HG02884 (cell line): ENCODE measurements around the gene CEACAM3.

ENCODE experiments used
- ATAC-seq: cut with Tn5 transposase; IDR thresholded peaks from one replicate; pipeline ENCODE4 v1.9.1; 2021; ENCODE audit warnings: mild to moderate bottlenecking, moderate library complexity; ENCODE audit not compliant: unreplicated experiment

CEACAM3 gene

DNA sequence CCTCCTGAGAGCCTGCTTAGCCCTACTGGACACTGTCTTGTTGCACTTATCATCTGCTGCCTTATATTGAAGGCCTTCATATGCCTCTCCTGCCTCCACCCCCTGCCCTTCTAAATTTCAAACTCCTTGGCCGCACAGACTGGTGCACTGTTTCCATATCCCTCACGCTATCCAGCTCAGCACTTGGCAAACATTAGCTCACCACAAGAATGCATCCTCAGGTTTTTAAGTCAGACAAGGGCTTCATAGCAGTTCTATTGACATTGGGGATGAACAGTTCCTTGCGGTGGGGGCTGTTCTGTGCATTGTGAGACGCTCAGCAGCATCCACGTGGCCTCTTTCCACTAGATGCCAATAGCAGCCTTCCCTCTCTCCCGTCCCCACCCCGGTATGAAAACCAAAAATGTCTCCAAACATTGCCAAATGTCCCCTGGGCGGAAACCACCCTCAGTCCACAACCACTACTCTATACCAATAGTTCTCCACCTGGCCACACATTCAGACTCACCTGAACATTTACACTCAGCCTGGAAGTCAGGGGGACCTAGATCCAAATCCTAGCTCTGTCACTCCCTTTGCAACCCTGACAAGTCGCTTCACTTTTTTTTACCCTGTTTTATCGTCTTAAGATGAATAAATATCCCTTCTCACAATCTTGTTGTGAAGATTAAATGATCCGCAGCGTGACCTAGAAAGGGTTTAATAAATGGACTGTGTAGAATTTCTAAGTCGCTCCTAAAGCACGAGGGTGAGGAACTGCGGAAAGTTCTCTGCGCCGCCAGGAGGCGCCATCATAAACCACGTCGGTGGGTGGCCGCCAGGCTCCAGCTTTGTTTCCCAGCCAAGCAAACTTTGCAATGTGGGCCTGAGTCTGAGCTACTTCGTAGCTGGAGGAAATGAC lies 3.6 kb upstream of the CEACAM3 start:
- no peak for ATAC-seq

- no peak for ATAC-seq
Observed at GRCh38 chr19:41793414-41793727, 3.0 kb upstream of the CEACAM3 start.

DNA sequence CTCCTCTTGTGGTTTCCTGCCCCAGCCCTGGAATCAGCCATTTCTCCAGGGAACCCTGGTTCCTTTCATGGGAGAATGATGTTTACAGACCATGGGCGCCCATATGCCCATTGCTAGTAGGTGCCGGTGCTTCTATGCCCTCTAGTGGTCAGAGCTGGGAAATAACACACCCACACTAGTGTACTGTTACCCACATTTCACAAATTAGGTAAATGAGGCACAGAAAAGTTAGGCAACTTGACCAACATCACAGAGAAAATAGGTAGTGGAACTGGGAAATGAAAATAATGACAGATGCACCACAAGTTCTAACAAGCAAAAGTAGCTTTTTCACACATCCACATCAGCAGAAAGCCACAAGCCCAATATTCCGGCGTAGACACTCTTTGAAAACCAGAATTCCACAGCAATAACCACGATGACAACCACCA lies 1.3 kb upstream of the CEACAM3 start:
- ATAC-seq: no peak

GRCh38 chr19:41796901-41797300 lies 514 bp downstream of the CEACAM3 start:
- ATAC-seq: no peak

DNA sequence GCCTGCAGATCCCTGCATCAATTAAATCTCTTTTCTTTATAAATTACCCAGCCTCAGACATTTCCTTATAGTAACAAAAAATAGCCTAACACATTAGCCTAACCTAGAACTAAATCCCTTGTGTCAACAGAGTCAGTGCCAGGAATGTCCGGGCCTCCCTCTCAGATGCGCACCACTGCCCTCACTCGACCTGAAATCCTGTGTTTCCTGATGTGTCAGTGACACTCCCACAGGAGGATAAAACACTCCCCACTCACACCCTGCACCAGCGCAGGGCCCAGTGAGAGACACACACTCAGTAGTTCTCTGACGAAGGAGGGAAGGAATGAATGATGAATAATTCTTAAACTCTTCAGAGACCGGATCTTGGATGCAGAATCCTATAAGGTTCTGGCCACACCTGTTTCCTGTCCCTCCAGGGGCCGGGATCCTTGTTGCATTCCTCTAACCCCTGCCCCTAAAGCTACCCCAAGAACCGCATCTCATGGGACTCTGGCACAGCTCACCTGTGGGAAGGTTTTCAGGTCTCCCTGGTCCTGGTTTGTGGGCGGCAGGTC lies 3.1 kb downstream of the CEACAM3 start:
- ATAC-seq: no peak

- ATAC-seq: no peak
Observed at GRCh38 chr19:41801031-41801430, 4.6 kb downstream of the CEACAM3 start.

- ATAC-seq: no peak
Observed at GRCh38 chr19:41801792-41802211, 5.4 kb downstream of the CEACAM3 start.

DNA sequence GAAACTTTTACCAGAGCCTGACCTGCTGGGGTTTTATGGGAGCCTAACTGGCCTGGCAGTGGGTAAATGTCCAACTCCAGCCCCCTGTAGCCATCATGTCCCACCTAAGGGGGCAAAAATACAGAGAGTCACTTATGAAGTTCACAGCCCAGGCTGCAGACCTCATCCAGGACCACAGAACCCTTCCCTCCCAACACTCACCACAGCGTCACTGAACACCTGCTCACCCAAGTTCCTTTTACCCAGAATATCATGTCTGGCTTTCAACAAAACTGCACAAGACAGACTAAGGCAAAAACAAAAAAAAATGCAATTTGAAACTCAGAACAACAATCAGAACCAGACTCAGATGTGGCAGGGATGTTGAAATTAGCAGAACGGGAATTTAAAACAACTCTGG lies 6.4 kb downstream of the CEACAM3 start:
- ATAC-seq: no peak

DNA sequence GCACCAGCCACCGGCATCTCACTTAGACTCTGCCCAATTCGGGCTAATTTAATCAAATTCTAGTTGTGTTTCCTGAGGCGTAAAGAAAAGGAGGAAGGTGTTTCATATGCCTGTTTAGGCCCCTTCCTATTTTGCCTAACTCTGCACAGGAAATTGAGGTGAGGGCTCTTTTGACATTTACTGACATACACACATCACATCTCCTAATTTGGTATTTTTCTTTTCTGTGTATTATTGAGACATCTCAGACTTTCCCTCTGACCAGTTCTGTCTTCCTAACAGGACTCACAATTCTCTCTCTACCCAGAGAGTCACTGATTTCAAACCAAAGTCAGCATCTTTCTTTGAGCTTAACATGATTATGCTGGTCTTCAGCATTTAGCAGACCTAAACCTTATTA lies 7.9 kb downstream of the CEACAM3 start:
- no peak for ATAC-seq

DNA sequence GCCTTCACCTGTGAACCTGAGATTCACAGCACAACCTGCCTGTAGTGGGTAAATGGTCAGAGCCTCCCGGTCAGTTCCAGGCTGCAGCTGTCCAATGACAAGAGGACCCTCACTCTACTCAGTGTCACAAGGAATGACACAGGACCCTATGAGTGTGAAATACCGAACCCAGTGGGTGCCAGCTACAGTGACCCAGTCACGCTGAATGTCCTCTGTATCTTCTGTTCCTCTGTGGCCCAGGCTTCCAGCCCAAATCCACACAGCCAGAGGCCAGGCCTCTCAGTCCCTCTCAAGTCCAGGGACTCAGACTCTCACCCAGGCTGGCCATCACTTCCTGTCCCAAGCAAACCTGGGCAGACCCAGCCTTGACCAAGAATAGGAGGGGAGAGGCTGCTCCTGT lies 10.8 kb downstream of the CEACAM3 start:
- no peak for ATAC-seq

- ATAC-seq: no peak
Observed at GRCh38 chr19:41808663-41809566, 12.5 kb downstream of the CEACAM3 start.

- no peak for ATAC-seq
Observed at GRCh38 chr19:41810301-41810700, 13.9 kb downstream of the CEACAM3 start.

- ATAC-seq: no peak
Observed at GRCh38 chr19:41811036-41811435, 14.6 kb downstream of the CEACAM3 start.

- no peak for ATAC-seq
Observed at GRCh38 chr19:41811981-41812380, 15.6 kb downstream of the CEACAM3 start.

DNA sequence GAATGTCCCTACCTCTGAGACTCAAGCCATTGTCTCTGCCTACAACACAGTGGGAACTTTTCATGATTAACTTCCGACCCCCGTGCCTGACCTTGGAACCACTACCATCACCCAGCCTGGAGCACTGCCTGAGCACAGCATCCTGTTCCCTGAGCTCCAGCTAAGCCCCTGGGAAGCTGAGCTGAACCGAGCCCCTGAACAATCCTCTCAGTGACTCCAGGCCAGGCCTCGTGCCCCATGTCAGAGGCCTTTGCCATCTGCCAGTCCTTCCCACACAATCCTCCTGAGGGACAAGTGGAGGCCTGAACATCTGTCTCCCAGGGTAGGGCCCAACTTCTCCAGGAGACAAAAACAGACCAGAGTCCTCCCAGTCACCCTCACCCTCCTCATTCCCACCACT lies 17.5 kb downstream of the CEACAM3 start:
- no peak for ATAC-seq

- no peak for ATAC-seq
Observed at GRCh38 chr19:41815301-41815700, 18.9 kb downstream of the CEACAM3 start.

GRCh38 chr19:41816761-41817160 lies 20.4 kb downstream of the CEACAM3 start:
- ATAC-seq: no peak

DNA sequence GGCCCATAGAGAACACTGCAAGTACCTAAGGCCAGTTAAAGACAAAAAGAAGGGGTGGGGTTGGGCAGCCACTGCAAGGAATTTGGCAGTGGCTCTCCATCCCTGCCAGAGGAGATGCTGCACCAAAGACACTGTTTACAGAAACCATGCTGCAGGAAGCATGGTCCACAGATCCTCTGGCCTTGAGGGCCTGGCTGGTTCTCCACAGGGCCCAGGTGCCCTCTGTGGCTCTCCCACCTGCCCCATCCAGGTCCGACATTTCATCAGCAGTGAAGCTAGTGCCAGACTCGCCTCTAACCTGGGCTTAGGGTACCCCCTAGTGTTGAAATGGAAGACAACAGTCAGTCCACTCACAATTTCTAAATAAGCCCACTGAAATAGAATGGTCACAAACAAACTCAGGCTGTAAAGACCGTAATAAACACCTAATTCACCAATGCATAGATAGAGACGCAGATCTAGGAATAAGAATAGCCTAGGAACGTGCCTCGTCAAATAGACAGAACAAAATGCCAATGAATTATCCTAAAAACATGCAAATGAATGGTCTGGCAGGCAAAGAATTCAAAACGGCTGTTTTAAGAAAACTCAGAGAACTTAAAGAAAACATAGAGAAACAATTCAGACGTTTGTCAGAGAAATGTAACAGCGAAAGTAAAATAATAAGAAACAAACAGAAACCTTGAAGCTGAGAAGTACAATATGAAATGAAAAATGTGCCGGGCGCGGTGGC lies 24.8 kb downstream of the CEACAM3 start:
- no peak for ATAC-seq

GRCh38 chr19:41837981-41838708 lies 41.8 kb downstream of the CEACAM3 start:
- ATAC-seq: no peak

GRCh38 chr19:41839211-41839610 lies 42.8 kb downstream of the CEACAM3 start:
- ATAC-seq: no peak
